GM12874 (cell line): Measurements from ENCODE around the gene NHSL1.

Experiments
- CTCF ChIP-seq: IDR thresholded peaks from 2 replicates; pipeline ENCODE4 v1.5.1; 2011; ENCODE audit warnings: low read depth, mild to moderate bottlenecking, control low read depth, low read length, moderate library complexity; ENCODE audit not compliant: insufficient read depth

NHSL1 gene

GRCh38 chr6:138383776-138384175 lies 115.5 kb downstream of the NHSL1 start:
- TF ChIP-seq CTCF, result no peak

GRCh38 chr6:138382498-138383265 lies 116.6 kb downstream of the NHSL1 start:
- TF ChIP-seq CTCF, result no peak

GRCh38 chr6:138378463-138378862 lies 120.8 kb downstream of the NHSL1 start:
- no peak for TF ChIP-seq CTCF

- TF ChIP-seq CTCF, result no peak
These were observed 121.5 kb downstream of the NHSL1 start, which contains the start of gene SMIM28 for GRCh38 chr6:138377844-138378243. Gene SMIM28, plus strand, starts transcription at chr6:138377905. Its CDS starts 168 bp downstream, at chr6:138378073.

GRCh38 chr6:138377042-138377441 lies 122.3 kb downstream of the NHSL1 start:
- TF ChIP-seq CTCF, result no peak

- no peak for TF ChIP-seq CTCF
These were observed 124.5 kb downstream of the NHSL1 start for GRCh38 chr6:138374815-138375214.

GRCh38 chr6:138374230-138374629 lies 125.1 kb downstream of the NHSL1 start:
- TF ChIP-seq CTCF, result no peak
